Body of pancreas (tissue), 4 donors: ENCODE measurements around the gene ZNF628. TPM values are rescaled to one million over a fixed set of nuclear protein-coding genes. Genes with fewer than 3 reads are reported as not detected.

Experiments
- ATAC-seq: fragments of 150-250 bp; one replicate; pipeline ENCODE4 v1.9.1; 2016
- DNase-seq, 4 donors: peaks; one replicate each; pipeline ENCODE4 v3.0.0-alpha.2; 2019
- H3K27ac ChIP-seq, 4 donors: fragments of 200-600 bp; sonication (generic); 1 replicate in 3 of 4; 2 replicates in 1 of 4; pipeline versions ENCODE4 v1.5.1 to v1.6.1; 2016 to 2019; ENCODE audit warnings: mild to moderate bottlenecking in 1 of 4, mixed read lengths in 1 of 4, moderate library complexity in 1 of 4
- H3K27me3 ChIP-seq, 2 donors: fragments of 200-600 bp; sonication (generic); one replicate each; pipeline ENCODE4 v1.6.0; 2016; ENCODE audit warnings: mild to moderate bottlenecking in 1 of 2
- H3K36me3 ChIP-seq, 2 donors: fragments of 200-600 bp; sonication (generic); replicated peaks in 1 of 2; 2 replicates each; pipeline ENCODE4 v1.5.1; 2016; ENCODE audit warnings: low read depth in 2 of 2; ENCODE audit not compliant: insufficient read depth in 1 of 2
- H3K4me1 ChIP-seq: fragments of 200-600 bp; sonication (generic); one replicate; pipeline ENCODE4 v1.6.0; 2016
- H3K4me3 ChIP-seq, 2 donors: fragments of 200-600 bp; sonication (generic); 1 replicate in 1 of 2; 2 replicates in 1 of 2; pipeline ENCODE4 v1.5.1; 2016 to 2019
- H3K9me3 ChIP-seq, 3 donors: fragments of 200-600 bp; sonication (generic); 1 replicate in 2 of 3; 2 replicates in 1 of 3; pipeline ENCODE4 v1.5.1; 2016
- CTCF ChIP-seq, 7 experiments: fragments of 450-650 bp in 4 of 7; fragments of 200-600 bp in 3 of 7; sonication (generic) in 3 of 7; IDR thresholded peaks; one replicate each; pipeline ENCODE4 v1.5.1; 2016 to 2019; ENCODE audit warnings: antibody characterized with exemption in 7 of 7
- POLR2A ChIP-seq, 3 donors: fragments of 450-650 bp; IDR thresholded peaks; one replicate each; pipeline ENCODE4 v1.6.1; 2016; ENCODE audit warnings: antibody characterized with exemption in 3 of 3, mild to moderate bottlenecking in 2 of 3
- WGBS, 2 donors: methylation state at CpG; one replicate each; pipeline ENCODE4 v1.1.5; 2017; 5-methylcytosine and 5-hydroxymethylcytosine counted together
- intact Hi-C: fragments of 100-400 bp; cut with DNase I; formaldehyde crosslinking; loops from one replicate; pipeline ENCODE4 v1.15.1; 2023
- total RNA-seq, 2 donors: library from RNA; depleted of rRNA; stranded (reverse); fragments of >200 nt; gene quantifications; one replicate each; pipeline ENCODE4 v1.1.0, GENCODE V29; 2016

ZNF628 gene
- total RNA-seq, 2 donors from 2014 or later = 3.4 to 8.2 TPM

- Histone ChIP-seq H3K4me1 (peaks cover 46% of the 10 kb centered on the region), H3K36me3 (no peaks in the 10 kb centered on the region), H3K27ac (peak overlapping the region; percentile 32 to 69 (median 58)), H3K27me3 (no peaks in the 10 kb centered on the region), H3K4me3 (peak overlapping the region; percentile 5 to 26), H3K9me3 (no peaks in the 10 kb centered on the region)
- TF ChIP-seq POLR2A (IDR thresholded peaks at IDR 0.05) (no peak), CTCF (IDR thresholded peaks at IDR 0.05) (no peak)
- no peak for ATAC-seq
- intact Hi-C loops = no loop called here
- DNase-seq = no peak
- WGBS, 2 donors = 24 to 26% methylated on average over 6 to 14 of the region's 18 CpGs
These were observed 9.1 kb downstream of the ZNF628 start for GRCh38 chr19:55485439-55486011.

DNA sequence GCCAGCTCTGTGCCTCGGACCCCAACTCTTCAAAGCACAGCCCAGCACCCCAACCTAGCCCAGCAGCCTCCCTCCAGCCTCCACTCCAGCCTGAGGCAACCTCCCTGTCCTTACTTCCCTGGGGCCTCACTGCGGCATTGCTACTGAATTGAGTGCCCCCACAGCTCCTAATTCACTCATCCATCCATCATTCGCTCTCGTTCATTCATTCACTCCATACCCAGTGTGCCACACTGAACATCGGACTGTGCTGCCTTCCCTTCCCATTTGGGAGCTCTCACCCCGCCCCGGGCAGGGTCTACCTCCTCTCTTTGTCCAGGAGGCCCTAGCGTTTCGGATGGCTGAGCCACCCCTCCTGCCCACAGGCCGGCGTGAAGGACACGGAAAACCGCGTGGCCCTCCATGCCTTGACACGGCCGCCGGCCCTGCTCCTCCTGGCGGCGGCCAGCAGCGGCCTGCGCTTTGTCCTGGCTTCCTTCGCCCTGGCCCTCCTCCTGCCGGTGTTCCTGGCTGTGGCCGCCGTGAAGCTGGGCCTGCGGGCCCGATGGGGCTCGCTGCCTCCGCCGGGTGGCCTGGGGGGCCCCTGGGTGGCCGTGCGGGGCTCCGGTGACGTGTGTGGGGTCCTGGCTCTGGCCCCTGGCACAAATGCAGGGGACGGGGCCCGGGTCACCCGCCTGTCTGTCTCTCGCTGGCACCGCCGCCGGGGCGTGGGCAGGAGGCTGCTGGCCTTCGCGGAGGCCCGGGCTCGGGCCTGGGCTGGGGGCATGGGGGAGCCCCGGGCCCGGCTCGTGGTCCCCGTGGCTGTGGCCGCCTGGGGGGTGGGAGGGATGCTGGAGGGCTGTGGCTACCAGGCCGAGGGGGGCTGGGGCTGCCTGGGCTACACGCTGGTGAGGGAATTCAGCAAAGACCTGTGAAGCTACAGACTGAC, 9.9 kb downstream of the ZNF628 start:
- ATAC-seq = no peak

GRCh38 chr19:55486971-55487923, 10.8 kb downstream of the ZNF628 start:
- ATAC-seq (no peak), DNase-seq (no peak)
- no peaks in the 10 kb centered on the region for H3K9me3 ChIP-seq
- H3K27ac ChIP-seq = peak overlapping the region in 3 of 4 donors; percentile 12 to 64 (median 57)
- TF ChIP-seq CTCF (IDR thresholded peaks at IDR 0.05) (no peak), POLR2A (IDR thresholded peaks at IDR 0.05) (no peak)
- H3K36me3 ChIP-seq = no peaks in the 10 kb centered on the region
- WGBS, 2 donors = 36 to 42% methylated on average over 11 to 27 of the region's 27 CpGs
- no peaks in the 10 kb centered on the region for H3K27me3 ChIP-seq
- H3K4me1 ChIP-seq = peaks cover 39% of the 10 kb centered on the region
- intact Hi-C loops = no loop called here
- H3K4me3 ChIP-seq = no peak overlapping the region

More for the DNA sequence above, 9.9 kb downstream of the ZNF628 start:
- no peaks in the 10 kb centered on the region for H3K27me3 ChIP-seq
- H3K4me3 ChIP-seq = no peak overlapping the region
- H3K4me1 ChIP-seq = peaks cover 39% of the 10 kb centered on the region
- WGBS, 2 donors = 67 to 76% methylated on average over 17 to 45 of the region's 53 CpGs
- peak overlapping the region in 1 of 4 donors; percentile 64 for H3K27ac ChIP-seq
- H3K9me3 ChIP-seq = no peaks in the 10 kb centered on the region
- no peaks in the 10 kb centered on the region for H3K36me3 ChIP-seq
- TF ChIP-seq POLR2A (IDR thresholded peaks at IDR 0.05) = no peak
- TF ChIP-seq CTCF (IDR thresholded peaks at IDR 0.05) = no peak
- no peak for DNase-seq
- intact Hi-C loops = no loop called here

DNA sequence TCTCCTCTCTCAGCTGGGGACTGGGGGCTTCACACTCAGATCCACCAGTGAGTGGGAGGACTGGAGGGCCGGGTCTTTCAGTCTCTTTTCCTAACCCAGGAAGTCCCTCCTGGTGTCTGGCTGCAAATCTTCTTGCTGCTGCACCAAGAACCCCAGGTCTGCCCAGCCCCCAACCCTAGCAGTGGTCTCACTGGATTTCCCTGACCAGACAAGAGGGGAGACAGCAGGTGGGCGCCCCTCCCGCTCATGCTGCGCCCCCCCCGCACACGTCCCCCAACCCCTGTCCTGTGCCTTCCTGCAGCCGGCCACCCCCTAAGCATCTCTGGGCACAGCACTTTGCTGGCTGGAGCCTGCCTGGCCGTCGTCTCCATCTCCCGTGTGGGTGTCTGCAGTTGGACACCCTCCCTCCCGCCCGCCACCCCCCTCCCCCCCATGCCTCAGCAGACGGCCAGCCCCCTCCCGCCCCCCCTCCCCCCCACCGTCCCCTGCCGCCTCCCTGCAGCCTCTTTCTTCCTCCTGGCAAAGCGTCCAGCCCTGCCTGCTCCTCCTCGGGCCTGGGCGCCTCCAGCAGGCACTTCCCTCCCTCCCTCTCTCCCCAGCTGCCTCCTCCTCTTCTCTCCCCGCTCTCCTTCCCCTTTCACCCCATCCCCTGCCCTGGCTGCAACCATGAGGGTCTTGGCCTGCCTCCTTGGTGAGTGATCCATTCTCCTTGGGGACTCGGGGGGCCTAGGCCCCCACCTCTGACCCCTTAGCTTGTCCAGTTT, 11.7 kb downstream of the ZNF628 start, which contains the start of gene SSC5D:
Gene SSC5D (plus strand): TSS at position 513 of the 764 bp plus-strand sequence. CDS start 154 bp downstream, at position 667.
- ATAC-seq = no peak
- Histone ChIP-seq H3K4me1 (peaks cover 39% of the 10 kb centered on the region), H3K9me3 (no peaks in the 10 kb centered on the region), H3K27me3 (no peaks in the 10 kb centered on the region), H3K4me3 (no peak within 1 kb of the TSS), H3K27ac (peak within 1 kb of the TSS in 3 of 4 donors; percentile 12 to 64 (median 57)), H3K36me3 (no peaks in the 10 kb centered on the region)
- WGBS, 2 donors = 14 to 33% methylated on average over 11 to 12 of the region's 21 CpGs
- TF ChIP-seq CTCF (IDR thresholded peaks at IDR 0.05) = no peak
- no peak for TF ChIP-seq POLR2A (IDR thresholded peaks at IDR 0.05)
- DNase-seq = no peak
- intact Hi-C loops = no loop called here
